Effector memory CD8-positive, alpha-beta T cell (primary cell): Measurements from ENCODE around the gene HIPK4.

Experiments used
- ATAC-seq: fragments of 150-1000 bp; cut with Tn5 transposase; replicated peaks from 2 replicates; pipeline ENCODE4 v1.10.0; 2021; ENCODE audit warnings: mild to moderate bottlenecking, moderate library complexity
- DNase-seq, 3 experiments: peaks; one replicate each; pipeline ENCODE4 v3.0.0; 2021
- H3K27ac Mint-ChIP-seq, 2 donors: one replicate each; pipeline ENCODE4 v1.8.0; 2022; ENCODE audit warnings: mild to moderate bottlenecking in 2 of 2, mixed read lengths in 2 of 2, moderate library complexity in 2 of 2
- H3K27me3 Mint-ChIP-seq, 2 donors: one replicate each; pipeline ENCODE4 v1.8.0; 2022; ENCODE audit warnings: mixed read lengths in 2 of 2
- H3K36me3 Mint-ChIP-seq: one replicate; pipeline ENCODE4 v1.8.0; 2022; ENCODE audit warnings: mild to moderate bottlenecking, moderate library complexity, mixed read lengths; ENCODE audit not compliant: insufficient read depth
- H3K4me1 Mint-ChIP-seq, 2 donors: one replicate each; pipeline ENCODE4 v1.8.0; 2022; ENCODE audit warnings: low read depth in 2 of 2, mixed read lengths in 2 of 2
- H3K4me3 Mint-ChIP-seq, 2 donors: one replicate each; pipeline ENCODE4 v1.8.0; 2022; ENCODE audit warnings: mild to moderate bottlenecking in 2 of 2, mixed read lengths in 2 of 2, moderate library complexity in 2 of 2
- H3K9me3 Mint-ChIP-seq, 2 donors: one replicate each; pipeline ENCODE4 v1.8.0; 2022; ENCODE audit warnings: mixed read lengths in 2 of 2

HIPK4 gene

DNA sequence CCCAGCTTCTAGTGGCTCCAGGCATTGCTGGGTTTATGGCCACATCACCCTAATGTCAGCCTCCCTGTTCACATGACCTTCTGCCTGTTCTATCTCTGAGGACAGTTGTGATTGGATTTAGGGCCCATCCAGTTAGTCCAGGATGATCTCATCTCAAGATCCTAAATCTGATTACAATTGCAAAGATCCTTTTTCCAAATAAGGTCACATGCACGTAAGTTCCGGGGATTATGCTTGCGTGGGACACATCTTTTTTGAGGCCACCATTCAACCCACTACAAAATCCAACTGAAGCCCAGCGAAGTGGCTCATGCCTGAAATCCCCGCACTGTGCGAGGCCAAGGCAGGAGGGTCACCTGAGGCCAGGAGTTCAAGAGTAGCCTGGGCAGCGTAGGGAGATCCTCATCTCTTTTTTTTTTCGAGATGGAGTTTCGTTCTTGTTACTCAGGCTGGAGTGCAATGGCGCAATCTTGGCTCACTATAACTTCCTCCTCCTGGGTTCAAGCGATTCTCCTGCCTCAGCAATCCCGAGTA is 29.2 kb downstream of the HIPK4 start:
- H3K9me3 Mint-ChIP-seq = no peaks in the 10 kb centered on the region
- no peaks in the 10 kb centered on the region for H3K27me3 Mint-ChIP-seq
- H3K27ac Mint-ChIP-seq = no peak overlapping the region
- no peak for DNase-seq
- H3K4me1 Mint-ChIP-seq = peaks cover 16 to 35% of the 10 kb centered on the region in 2 donors
- ATAC-seq = no peak
- H3K36me3 Mint-ChIP-seq = no peaks in the 10 kb centered on the region
- no peak overlapping the region for H3K4me3 Mint-ChIP-seq

- H3K27me3 Mint-ChIP-seq = no peaks in the 10 kb centered on the region
- ATAC-seq = no peak
- no peaks in the 10 kb centered on the region for H3K9me3 Mint-ChIP-seq
- H3K4me1 Mint-ChIP-seq = peaks cover 17 to 34% of the 10 kb centered on the region in 2 donors
- DNase-seq = no peak
- no peaks in the 10 kb centered on the region for H3K36me3 Mint-ChIP-seq
- no peak overlapping the region for H3K27ac Mint-ChIP-seq
- no peak overlapping the region for H3K4me3 Mint-ChIP-seq
These were observed 29.8 kb downstream of the HIPK4 start for GRCh38 chr19:40360020-40360707.

GRCh38 chr19:40358773-40359172 is 31.2 kb downstream of the HIPK4 start:
- Mint-ChIP-seq H3K27me3 (no peaks in the 10 kb centered on the region), H3K4me3 (no peak overlapping the region), H3K36me3 (no peaks in the 10 kb centered on the region), H3K4me1 (peaks cover 13 to 30% of the 10 kb centered on the region in 2 donors), H3K9me3 (no peaks in the 10 kb centered on the region), H3K27ac (no peak overlapping the region)
- no peak for DNase-seq
- peak; percentile 39 for ATAC-seq

- ATAC-seq (no peak), DNase-seq (no peak)
- Mint-ChIP-seq H3K36me3 (no peaks in the 10 kb centered on the region), H3K27me3 (no peaks in the 10 kb centered on the region), H3K4me3 (no peak overlapping the region), H3K4me1 (peaks cover 8 to 22% of the 10 kb centered on the region in 2 donors), H3K9me3 (no peaks in the 10 kb centered on the region), H3K27ac (peak overlapping the region in 1 of 2 donors; percentile 65)
These were observed 32.3 kb downstream of the HIPK4 start for GRCh38 chr19:40357640-40358039.

- no peak overlapping the region for H3K4me3 Mint-ChIP-seq
- no peak for DNase-seq
- no peaks in the 10 kb centered on the region for H3K27me3 Mint-ChIP-seq
- H3K27ac Mint-ChIP-seq = peak overlapping the region in 1 of 2 donors; percentile 92
- no peak for ATAC-seq
- H3K4me1 Mint-ChIP-seq = peaks cover 8 to 16% of the 10 kb centered on the region in 2 donors
- H3K36me3 Mint-ChIP-seq = no peaks in the 10 kb centered on the region
- H3K9me3 Mint-ChIP-seq = no peaks in the 10 kb centered on the region
These were observed 33.0 kb downstream of the HIPK4 start for GRCh38 chr19:40356681-40357595.

DNA sequence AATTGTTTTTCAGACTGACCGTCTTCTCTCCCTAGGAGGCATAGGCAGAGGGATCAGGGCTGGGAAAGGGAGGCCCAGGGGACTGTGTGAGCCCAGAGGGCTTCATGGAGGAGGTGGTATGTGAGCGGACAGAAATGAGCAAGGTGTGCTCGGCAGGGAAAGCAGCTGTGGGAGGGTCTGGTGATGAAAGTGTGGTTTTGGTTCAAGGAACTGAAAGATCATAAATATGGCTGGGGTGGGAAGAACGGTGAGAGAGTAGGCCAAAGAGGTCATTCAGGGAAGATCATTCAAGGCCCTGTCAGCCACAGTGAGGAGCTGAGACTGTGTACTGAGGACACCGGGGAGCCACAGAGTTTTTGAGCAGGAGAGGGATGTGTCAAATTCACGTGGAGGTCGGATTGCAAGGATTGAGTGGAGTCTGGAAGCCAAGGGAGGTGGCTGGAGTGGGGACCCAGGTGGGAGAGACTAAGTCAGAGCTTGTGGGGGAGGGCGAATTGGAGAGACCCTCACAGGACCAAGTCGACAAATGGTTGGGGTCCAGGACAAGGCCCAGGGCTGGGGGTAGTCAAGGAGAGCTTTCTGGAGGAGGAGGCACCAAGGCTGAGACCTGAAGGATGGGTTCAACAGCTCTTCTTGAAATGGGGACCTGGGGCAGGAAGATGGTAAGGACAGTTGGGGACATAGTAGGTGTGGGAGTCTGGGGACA is 33.9 kb downstream of the HIPK4 start:
- no peak overlapping the region for H3K4me3 Mint-ChIP-seq
- no peaks in the 10 kb centered on the region for H3K27me3 Mint-ChIP-seq
- H3K36me3 Mint-ChIP-seq = no peaks in the 10 kb centered on the region
- DNase-seq (no peak), ATAC-seq (no peak)
- H3K27ac Mint-ChIP-seq = peak overlapping the region; percentile 13 to 92
- peaks cover 8 to 21% of the 10 kb centered on the region in 2 donors for H3K4me1 Mint-ChIP-seq
- no peaks in the 10 kb centered on the region for H3K9me3 Mint-ChIP-seq

DNA sequence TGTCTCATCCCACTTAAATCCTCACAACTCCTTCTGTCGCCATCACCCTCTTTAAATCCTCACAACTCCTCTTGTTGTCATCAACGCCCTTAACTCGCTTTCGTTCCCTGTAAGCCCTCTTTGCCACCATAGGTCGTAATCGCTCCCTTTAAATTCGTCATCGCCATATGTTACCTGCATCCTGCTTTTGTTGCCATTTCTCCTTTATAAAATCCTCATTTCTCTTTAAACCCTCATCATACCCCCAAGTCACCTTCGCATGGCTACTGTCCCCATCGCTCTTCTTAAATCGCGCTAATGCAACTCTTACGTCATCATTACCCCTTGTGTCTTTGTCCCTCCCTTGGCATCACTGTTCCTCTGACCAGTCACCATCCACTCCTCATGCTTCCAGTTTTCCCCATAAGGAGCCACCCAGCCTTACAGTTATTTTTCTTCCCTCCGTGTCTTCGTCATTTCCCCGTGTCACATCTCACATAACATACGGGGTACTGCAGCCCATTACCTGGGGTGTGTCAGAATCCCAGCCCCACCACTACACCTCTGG is 40.9 kb downstream of the HIPK4 start:
- no peak for ATAC-seq
- peak overlapping the region; percentile 87 to 94 for H3K27ac Mint-ChIP-seq
- peaks cover 4% of the 10 kb centered on the region for H3K36me3 Mint-ChIP-seq
- no peak for DNase-seq
- H3K27me3 Mint-ChIP-seq = no peaks in the 10 kb centered on the region
- H3K4me1 Mint-ChIP-seq = peaks cover 23 to 27% of the 10 kb centered on the region in 2 donors
- no peaks in the 10 kb centered on the region for H3K9me3 Mint-ChIP-seq
- H3K4me3 Mint-ChIP-seq = peak overlapping the region; percentile 73 to 86

GRCh38 chr19:40348125-40348913 is 41.7 kb downstream of the HIPK4 start, which contains the start of the genes C19orf47 and PLD3:
Gene C19orf47 (minus strand): TSS chr19:40348397. CDS start chr19:40341857, 6,540 bp downstream.
Gene PLD3 (plus strand): TSS chr19:40348695. CDS start chr19:40366484, 17,789 bp downstream.
- peak; percentile 95 for ATAC-seq
- peaks cover 4% of the 10 kb centered on the region for H3K36me3 Mint-ChIP-seq
- H3K9me3 Mint-ChIP-seq = no peaks in the 10 kb centered on the region
- peaks cover 23 to 30% of the 10 kb centered on the region in 2 donors for H3K4me1 Mint-ChIP-seq
- peak within 1 kb of the TSS; percentile 73 to 86 for H3K4me3 Mint-ChIP-seq
- peak; percentile 94 to 97 (median 97) for DNase-seq
- no peaks in the 10 kb centered on the region for H3K27me3 Mint-ChIP-seq
- peak within 1 kb of the TSS; percentile 87 to 94 for H3K27ac Mint-ChIP-seq

DNA sequence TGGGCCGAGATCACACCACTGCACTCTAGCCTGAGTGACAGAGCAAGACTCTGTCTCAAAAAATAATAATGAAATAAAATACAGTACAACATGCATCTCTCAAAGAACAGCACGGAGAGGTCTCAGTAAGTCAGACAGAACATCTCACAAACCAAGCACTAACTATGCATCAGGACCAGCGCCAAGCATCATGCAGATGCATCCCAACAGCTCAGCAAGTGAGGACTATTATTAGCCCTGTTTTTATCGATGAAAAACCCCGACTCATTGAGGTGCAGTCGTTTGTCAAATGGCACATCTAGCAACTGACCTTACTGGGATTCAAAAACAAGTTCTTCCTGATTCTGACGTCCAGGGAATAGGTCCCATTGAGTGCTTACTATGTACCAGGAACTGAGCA is 45.6 kb downstream of the HIPK4 start:
- Mint-ChIP-seq H3K4me1 (peaks cover 23 to 32% of the 10 kb centered on the region in 2 donors), H3K9me3 (no peaks in the 10 kb centered on the region), H3K4me3 (no peak overlapping the region), H3K36me3 (peaks cover 23% of the 10 kb centered on the region), H3K27me3 (no peaks in the 10 kb centered on the region), H3K27ac (no peak overlapping the region)
- no peak for DNase-seq
- no peak for ATAC-seq

DNA sequence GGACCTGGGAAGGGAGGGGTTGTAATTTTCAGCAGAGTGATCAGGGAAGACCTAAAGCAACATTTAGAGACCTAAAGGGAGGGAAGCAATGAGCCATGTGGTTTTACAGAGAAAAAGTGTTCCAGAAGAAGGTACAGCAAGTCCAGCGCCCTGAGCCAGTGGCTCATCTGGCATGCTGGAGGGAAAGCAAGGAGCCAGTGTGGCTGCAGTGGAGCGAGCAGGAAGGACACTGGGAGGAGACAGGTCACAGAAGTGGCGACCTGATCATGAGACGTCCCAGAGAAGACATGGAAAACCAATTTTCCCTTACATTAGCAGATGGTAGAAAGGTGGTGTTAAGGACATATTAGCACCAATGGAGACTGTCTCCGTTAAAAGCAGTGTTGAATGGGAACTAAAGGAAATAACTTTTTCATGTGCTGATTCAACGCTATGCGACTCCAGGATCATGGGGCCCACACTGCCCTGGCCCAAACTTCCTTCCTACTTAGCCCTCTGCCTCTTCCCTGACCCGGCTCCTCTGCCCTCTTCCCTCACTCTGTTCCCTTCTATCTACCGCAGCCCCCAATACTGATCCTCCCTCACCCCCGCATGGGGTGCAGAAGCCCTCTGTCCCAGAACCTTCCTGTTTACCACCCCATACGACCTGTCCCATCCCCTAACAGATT is 47.2 kb downstream of the HIPK4 start:
- no peak for ATAC-seq
- Mint-ChIP-seq H3K9me3 (no peaks in the 10 kb centered on the region), H3K36me3 (peaks cover 20% of the 10 kb centered on the region), H3K27ac (peak overlapping the region in 1 of 2 donors; percentile 1), H3K4me1 (peaks cover 16 to 26% of the 10 kb centered on the region in 2 donors), H3K4me3 (no peak overlapping the region), H3K27me3 (no peaks in the 10 kb centered on the region)
- DNase-seq = no peak

DNA sequence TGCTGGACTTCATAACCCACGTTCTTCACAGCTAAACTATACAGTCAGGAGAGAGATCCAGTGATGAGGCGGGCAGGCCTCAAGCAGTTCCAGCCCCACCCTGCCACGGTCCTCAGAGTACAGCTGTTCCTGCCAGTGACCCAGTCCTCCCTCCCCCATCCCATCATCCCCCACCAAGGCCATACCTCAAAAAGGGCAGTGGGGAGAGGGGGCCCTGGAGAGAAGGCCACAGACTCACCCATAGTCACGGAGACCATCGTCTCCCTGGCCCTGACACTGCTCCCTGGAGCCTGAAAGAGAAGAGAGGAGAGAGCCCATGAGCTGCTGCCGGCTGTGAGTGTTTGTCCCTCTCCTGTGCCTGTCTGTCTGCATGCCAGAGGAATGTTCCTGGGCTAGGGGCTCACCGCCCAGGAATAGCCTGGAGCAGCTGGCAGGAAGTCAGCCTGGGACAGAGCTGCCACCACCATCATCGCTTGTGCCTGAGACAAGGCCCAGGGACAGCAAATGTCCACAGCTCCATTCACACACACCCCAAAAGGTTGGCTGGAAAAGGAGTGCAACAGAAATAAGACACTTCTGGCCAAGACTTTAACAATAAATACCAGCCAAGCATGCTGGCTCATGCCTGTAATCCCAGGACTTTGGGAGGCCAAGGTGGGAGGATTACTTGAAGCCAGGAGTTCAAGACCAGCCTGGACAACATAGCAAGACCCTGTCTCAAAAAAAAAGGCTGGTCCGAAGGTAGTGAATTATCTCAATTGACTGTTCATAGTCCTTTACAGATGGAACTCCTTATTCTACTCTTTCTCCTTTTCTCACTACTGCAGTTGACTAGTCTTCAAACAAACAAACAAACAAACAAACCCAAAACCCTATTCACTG is 48.1 kb downstream of the HIPK4 start:
- peak overlapping the region in 1 of 2 donors; percentile 1 for H3K27ac Mint-ChIP-seq
- no peak overlapping the region for H3K4me3 Mint-ChIP-seq
- DNase-seq (no peak), ATAC-seq (no peak)
- peaks cover 20% of the 10 kb centered on the region for H3K36me3 Mint-ChIP-seq
- H3K27me3 Mint-ChIP-seq = no peaks in the 10 kb centered on the region
- H3K9me3 Mint-ChIP-seq = no peaks in the 10 kb centered on the region
- peaks cover 10 to 22% of the 10 kb centered on the region in 2 donors for H3K4me1 Mint-ChIP-seq
